ENCODE data around the gene REPS1. TPM values are rescaled to one million over a fixed set of nuclear protein-coding genes. Genes with fewer than 3 reads are reported as not detected.
"Not testable (repeated sequence)": the region's sequence is repeated elsewhere in the genome, so short reads cannot be mapped to it uniquely, and the experiment has no call there.

REPS1 gene
- total and polyA plus RNA-seq, 9 donors: 20.4 to 65.6 (median 41.0) TPM

DNA sequence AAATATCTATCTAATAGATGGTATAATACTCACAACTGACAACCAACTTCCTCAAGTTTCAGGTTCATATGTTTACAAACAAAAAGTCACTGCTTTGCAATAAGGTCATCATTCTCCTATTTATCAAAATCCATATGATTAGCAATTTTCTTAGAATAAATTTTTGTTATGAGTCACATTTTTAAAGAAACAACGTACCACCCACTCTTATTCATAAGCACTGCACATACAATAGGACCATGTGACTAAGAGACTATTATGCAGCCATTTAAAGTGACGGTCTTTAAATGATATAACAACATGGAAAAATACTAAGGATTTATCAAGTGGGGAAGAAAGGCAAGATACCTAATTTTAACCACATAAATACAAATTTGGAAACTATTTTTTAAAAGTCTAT lies 40.0 kb downstream of the REPS1 start:
- Histone ChIP-seq H3K27me3 (no peaks in the 10 kb centered on the region), H3K27ac (no peak overlapping the region), H3K4me1 (ENCODE audit: insufficient read depth) (peaks cover 1% of the 10 kb centered on the region), H3K36me3 (no peaks in the 10 kb centered on the region), H3K4me3 (no peak overlapping the region), H3K9me3 (no peaks in the 10 kb centered on the region)
- TF ChIP-seq POLR2A (IDR thresholded peaks at IDR 0.05): no peak
- TF ChIP-seq, protein P1, sequence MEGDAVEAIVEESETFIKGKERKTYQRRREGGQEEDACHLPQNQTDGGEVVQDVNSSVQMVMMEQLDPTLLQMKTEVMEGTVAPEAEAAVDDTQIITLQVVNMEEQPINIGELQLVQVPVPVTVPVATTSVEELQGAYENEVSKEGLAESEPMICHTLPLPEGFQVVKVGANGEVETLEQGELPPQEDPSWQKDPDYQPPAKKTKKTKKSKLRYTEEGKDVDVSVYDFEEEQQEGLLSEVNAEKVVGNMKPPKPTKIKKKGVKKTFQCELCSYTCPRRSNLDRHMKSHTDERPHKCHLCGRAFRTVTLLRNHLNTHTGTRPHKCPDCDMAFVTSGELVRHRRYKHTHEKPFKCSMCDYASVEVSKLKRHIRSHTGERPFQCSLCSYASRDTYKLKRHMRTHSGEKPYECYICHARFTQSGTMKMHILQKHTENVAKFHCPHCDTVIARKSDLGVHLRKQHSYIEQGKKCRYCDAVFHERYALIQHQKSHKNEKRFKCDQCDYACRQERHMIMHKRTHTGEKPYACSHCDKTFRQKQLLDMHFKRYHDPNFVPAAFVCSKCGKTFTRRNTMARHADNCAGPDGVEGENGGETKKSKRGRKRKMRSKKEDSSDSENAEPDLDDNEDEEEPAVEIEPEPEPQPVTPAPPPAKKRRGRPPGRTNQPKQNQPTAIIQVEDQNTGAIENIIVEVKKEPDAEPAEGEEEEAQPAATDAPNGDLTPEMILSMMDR (IDR thresholded peaks at IDR 0.05): no peak
- no peak for TF ChIP-seq EP300 (IDR thresholded peaks at IDR 0.05)
- no peak for DNase-seq
- 86 to 93% (median 88%) methylated on average over 2 of the region's 2 CpGs for WGBS, 3 donors
- intact Hi-C loops (cut with DNase I): loop anchor here in 1 of 4 donors (10.0 kb wide), 1 partner anchor 77 kb away; the partner anchor contains the start of gene ABRACL

DNA sequence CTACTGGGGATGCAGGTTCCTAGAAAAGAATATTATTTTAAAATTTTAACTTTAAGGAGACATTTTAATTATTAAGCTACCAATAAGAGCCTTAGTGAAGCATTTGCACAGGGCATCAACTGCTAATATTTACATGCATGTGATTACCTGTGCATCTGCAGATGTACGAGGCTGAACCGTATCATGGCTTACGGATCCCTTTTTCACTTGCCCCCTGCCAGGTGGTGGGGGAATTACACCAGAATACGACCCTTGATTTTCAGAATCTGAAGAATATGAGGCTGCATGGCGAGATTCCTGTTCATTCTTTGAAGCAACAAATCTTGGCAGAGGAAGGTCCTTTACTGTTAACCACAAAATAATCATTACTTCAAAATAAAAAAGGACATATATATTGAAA lies 42.7 kb downstream of the REPS1 start:
- Histone ChIP-seq H3K27me3 (no peaks in the 10 kb centered on the region), H3K27ac (no peak overlapping the region), H3K4me3 (no peak overlapping the region), H3K36me3 (no peaks in the 10 kb centered on the region), H3K4me1 (ENCODE audit: insufficient read depth) (peaks cover 1% of the 10 kb centered on the region), H3K9me3 (no peaks in the 10 kb centered on the region)
- 94 to 99% (median 96%) methylated on average over 5 of the region's 5 CpGs for WGBS, 3 donors
- DNase-seq: no peak
- intact Hi-C loops (cut with DNase I): loop anchor here in 1 of 4 donors (10.0 kb wide), 1 partner anchor 79 kb away; the partner anchor contains the start of gene ABRACL
- TF ChIP-seq EP300 (IDR thresholded peaks at IDR 0.05) (no peak), POLR2A (IDR thresholded peaks at IDR 0.05) (no peak)
- TF ChIP-seq, protein P1 (IDR thresholded peaks at IDR 0.05): no peak

- DNase-seq: no peak
- intact Hi-C loops (cut with DNase I): loop anchor here in 1 of 4 donors (10.0 kb wide), 1 partner anchor 80 kb away; the partner anchor contains the start of gene ABRACL
- no peaks in the 10 kb centered on the region for H3K36me3 ChIP-seq
- H3K27ac ChIP-seq: no peak overlapping the region
- no peak overlapping the region for H3K4me3 ChIP-seq
- H3K4me1 ChIP-seq (ENCODE audit: insufficient read depth): peaks cover under 1% of the 10 kb centered on the region
- H3K27me3 ChIP-seq: no peaks in the 10 kb centered on the region
- TF ChIP-seq, protein P1 (IDR thresholded peaks at IDR 0.05): no peak
- TF ChIP-seq POLR2A (IDR thresholded peaks at IDR 0.05) (no peak), EP300 (IDR thresholded peaks at IDR 0.05) (no peak)
- no peaks in the 10 kb centered on the region for H3K9me3 ChIP-seq
- WGBS, 3 donors: 60 to 79% (median 77%) methylated on average over 1 of the region's 1 CpG
These were observed 43.6 kb downstream of the REPS1 start for GRCh38 chr6:138944412-138944811.

DNA sequence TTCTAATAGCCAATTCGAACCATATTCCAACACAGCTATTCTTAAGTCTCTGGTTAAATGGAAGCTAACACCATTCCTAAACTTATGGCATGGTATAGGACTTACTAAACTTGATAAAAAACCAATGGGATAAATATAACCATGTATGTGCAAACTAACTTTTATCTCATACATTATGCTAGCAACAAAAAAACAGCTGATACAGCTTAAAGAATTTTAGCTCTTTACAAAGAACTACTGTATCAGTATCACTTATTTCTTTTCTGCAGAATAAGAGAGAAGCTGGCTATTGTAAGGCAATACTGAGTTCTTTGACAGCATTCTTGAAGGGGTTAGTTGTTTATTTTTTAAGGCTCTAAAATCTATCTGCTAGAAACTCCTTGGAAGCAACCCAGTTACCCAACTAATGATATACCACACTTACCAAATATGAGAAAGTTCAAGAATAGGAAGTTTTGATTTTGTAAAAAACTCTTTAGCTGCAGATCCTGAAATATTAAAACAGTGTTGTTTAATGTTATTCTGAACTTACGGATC lies 44.9 kb downstream of the REPS1 start:
- Histone ChIP-seq H3K4me1 (ENCODE audit: insufficient read depth) (no peaks in the 10 kb centered on the region), H3K4me3 (no peak overlapping the region), H3K27me3 (no peaks in the 10 kb centered on the region), H3K9me3 (no peaks in the 10 kb centered on the region), H3K27ac (no peak overlapping the region), H3K36me3 (no peaks in the 10 kb centered on the region)
- DNase-seq: no peak
- TF ChIP-seq, protein P1 (IDR thresholded peaks at IDR 0.05): no peak
- TF ChIP-seq POLR2A (IDR thresholded peaks at IDR 0.05): no peak
- no peak for TF ChIP-seq EP300 (IDR thresholded peaks at IDR 0.05)
- intact Hi-C loops (cut with DNase I): loop anchor here in 1 of 4 donors (10.0 kb wide), 1 partner anchor 82 kb away; the partner anchor contains the start of gene ABRACL
- WGBS, 3 donors: 92 to 95% (median 93%) methylated on average over 2 of the region's 2 CpGs

- H3K27me3 ChIP-seq; DNase-seq; H3K4me3 ChIP-seq; H3K4me1 ChIP-seq (ENCODE audit: insufficient read depth); H3K9me3 ChIP-seq; H3K36me3 ChIP-seq; intact Hi-C loops (cut with DNase I); H3K27ac ChIP-seq: not testable (repeated sequence)
- WGBS, 3 donors: 94 to 97% (median 94%) methylated on average over 1 of the region's 1 CpG
These were observed 51.2 kb downstream of the REPS1 start for GRCh38 chr6:138936873-138937272.

Measured in ovary (tissue), 9 donors.